ENCODE results near the gene CDX1.
A peak's percentile ranks its signal among the peaks of the same experiment; 100 is the strongest.

Gene CDX1

GRCh38 chr5:150146862-150147601, 19.5 kb upstream of the CDX1 start:
- DNase-seq: no peak

- no peak for DNase-seq
These were observed 18.9 kb upstream of the CDX1 start for GRCh38 chr5:150147670-150148069.

- no peak for DNase-seq
These were observed 18.3 kb upstream of the CDX1 start for GRCh38 chr5:150148117-150148927.

- no peak for DNase-seq
These were observed 17.0 kb upstream of the CDX1 start for GRCh38 chr5:150149618-150150017.

- DNase-seq: no peak
These were observed 13.7 kb upstream of the CDX1 start for GRCh38 chr5:150152636-150153462.

GRCh38 chr5:150153483-150153882, 13.1 kb upstream of the CDX1 start:
- DNase-seq: no peak

GRCh38 chr5:150153957-150154617, 12.5 kb upstream of the CDX1 start:
- DNase-seq: no peak

GRCh38 chr5:150154618-150155128, 11.9 kb upstream of the CDX1 start:
- DNase-seq: no peak

- no peak for DNase-seq
These were observed 11.1 kb upstream of the CDX1 start, which contains the start of gene PDGFRB for GRCh38 chr5:150155258-150156026. Gene PDGFRB (minus strand): TSS chr5:150155845. CDS start chr5:150137047, 18,798 bp downstream.

- no peak for DNase-seq
These were observed 10.6 kb upstream of the CDX1 start for GRCh38 chr5:150156027-150156368.

- DNase-seq: no peak
These were observed 10.0 kb upstream of the CDX1 start for GRCh38 chr5:150156540-150156939.

- no peak for DNase-seq
These were observed 9.4 kb upstream of the CDX1 start for GRCh38 chr5:150157168-150157567.

- DNase-seq: no peak
These were observed 8.2 kb upstream of the CDX1 start for GRCh38 chr5:150158170-150158949.

GRCh38 chr5:150159031-150159430, 7.5 kb upstream of the CDX1 start:
- no peak for DNase-seq

GRCh38 chr5:150159741-150160179, 6.8 kb upstream of the CDX1 start:
- no peak for DNase-seq

GRCh38 chr5:150160448-150161081, 6.0 kb upstream of the CDX1 start:
- DNase-seq: no peak

GRCh38 chr5:150161242-150162141, 5.1 kb upstream of the CDX1 start:
- DNase-seq: peak; percentile 55

- DNase-seq: no peak
These were observed 4.5 kb upstream of the CDX1 start for GRCh38 chr5:150162142-150162513.

GRCh38 chr5:150163035-150163434, 3.5 kb upstream of the CDX1 start:
- no peak for DNase-seq
